ENCODE measurements around the gene AK5.

AK5 gene

DNA sequence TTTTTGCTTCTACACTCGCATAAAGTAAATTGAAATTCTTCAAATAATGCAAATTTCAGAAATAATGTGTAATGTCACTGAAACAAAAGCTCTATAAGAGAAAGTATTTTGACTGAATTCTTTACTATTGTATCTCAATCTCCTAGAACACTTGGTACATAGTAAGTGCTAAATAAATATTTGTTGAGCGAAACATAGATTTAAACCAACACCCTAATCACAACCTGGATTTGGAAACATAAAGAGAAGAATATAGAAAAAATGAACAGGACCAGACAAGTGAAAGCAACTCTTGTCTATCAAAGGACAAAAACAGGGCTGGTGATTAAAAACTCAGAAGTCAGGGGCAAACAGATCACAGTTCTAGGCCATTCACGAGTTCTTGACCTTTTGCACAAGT lies 74.3 kb downstream of the AK5 start:
- TF ChIP-seq, protein P1, sequence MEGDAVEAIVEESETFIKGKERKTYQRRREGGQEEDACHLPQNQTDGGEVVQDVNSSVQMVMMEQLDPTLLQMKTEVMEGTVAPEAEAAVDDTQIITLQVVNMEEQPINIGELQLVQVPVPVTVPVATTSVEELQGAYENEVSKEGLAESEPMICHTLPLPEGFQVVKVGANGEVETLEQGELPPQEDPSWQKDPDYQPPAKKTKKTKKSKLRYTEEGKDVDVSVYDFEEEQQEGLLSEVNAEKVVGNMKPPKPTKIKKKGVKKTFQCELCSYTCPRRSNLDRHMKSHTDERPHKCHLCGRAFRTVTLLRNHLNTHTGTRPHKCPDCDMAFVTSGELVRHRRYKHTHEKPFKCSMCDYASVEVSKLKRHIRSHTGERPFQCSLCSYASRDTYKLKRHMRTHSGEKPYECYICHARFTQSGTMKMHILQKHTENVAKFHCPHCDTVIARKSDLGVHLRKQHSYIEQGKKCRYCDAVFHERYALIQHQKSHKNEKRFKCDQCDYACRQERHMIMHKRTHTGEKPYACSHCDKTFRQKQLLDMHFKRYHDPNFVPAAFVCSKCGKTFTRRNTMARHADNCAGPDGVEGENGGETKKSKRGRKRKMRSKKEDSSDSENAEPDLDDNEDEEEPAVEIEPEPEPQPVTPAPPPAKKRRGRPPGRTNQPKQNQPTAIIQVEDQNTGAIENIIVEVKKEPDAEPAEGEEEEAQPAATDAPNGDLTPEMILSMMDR (IDR thresholded peaks at IDR 0.05; ENCODE audit: low read depth, low read length, poor library complexity, severe bottlenecking), result no peak
- no peak for TF ChIP-seq EZH2phosphoT487 (IDR thresholded peaks at IDR 0.05; ENCODE audit: borderline replicate concordance, low read length)
- H3K9me3 ChIP-seq (ENCODE audit: control insufficient read depth, insufficient read depth, low read length), result no peaks in the 10 kb centered on the region
- H3F3A ChIP-seq (ENCODE audit: control insufficient read depth, insufficient read depth), result no peaks in the 10 kb centered on the region
- no peaks in the 10 kb centered on the region for H3K9me2 ChIP-seq (replicated peaks; ENCODE audit: control insufficient read depth, low read length)
- H3K4me3 ChIP-seq (ENCODE audit: low read length), result no peak overlapping the region
- H3K27ac ChIP-seq (ENCODE audit: low read depth, low read length), result no peak overlapping the region
- H3K27me3 ChIP-seq (ENCODE audit: control insufficient read depth, low read length), result 0 out of 2 replicates have a peak, but pooled peaks cover 2% of the 10 kb centered on the region
- H4K20me1 ChIP-seq (ENCODE audit: control insufficient read depth, insufficient read depth, low read depth, low read length), result no peaks in the 10 kb centered on the region
- H3K79me2 ChIP-seq (ENCODE audit: control insufficient read depth, low read length), result no peaks in the 10 kb centered on the region
- H3K4me1 ChIP-seq (ENCODE audit: control insufficient read depth, low read length), result no peaks in the 10 kb centered on the region
- no peaks in the 10 kb centered on the region for H3K36me3 ChIP-seq (ENCODE audit: control insufficient read depth, low read length)
- H3K4me2 ChIP-seq (ENCODE audit: low read length), result no peak overlapping the region

DNA sequence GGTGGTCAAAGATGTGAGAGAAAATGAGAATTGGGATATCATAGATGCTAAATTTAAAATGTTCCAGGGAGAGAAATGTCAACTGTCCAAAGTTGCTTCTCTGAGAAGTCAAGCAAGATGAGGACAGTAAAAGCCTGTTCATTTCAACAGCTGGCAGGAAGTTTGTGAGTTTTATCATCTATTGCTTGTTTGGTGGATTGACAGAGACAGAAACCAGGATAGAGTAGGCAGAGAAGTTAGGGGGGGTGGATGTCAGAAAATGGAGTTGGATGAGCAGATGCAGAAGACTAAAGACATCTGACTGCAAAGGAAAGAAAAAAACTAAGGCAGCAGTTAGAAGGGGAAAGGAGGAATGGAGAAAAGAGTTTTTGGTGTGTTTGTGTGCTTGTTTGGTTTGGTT lies 78.4 kb downstream of the AK5 start:
- Histone ChIP-seq H3K4me3 (ENCODE audit: low read length) (no peak overlapping the region), H3K27ac (ENCODE audit: low read depth, low read length) (no peak overlapping the region), H3K36me3 (ENCODE audit: control insufficient read depth, low read length) (no peaks in the 10 kb centered on the region), H3F3A (ENCODE audit: control insufficient read depth, insufficient read depth) (no peaks in the 10 kb centered on the region), H3K9me3 (ENCODE audit: control insufficient read depth, insufficient read depth, low read length) (no peaks in the 10 kb centered on the region), H4K20me1 (ENCODE audit: control insufficient read depth, insufficient read depth, low read depth, low read length) (no peaks in the 10 kb centered on the region), H3K4me1 (ENCODE audit: control insufficient read depth, low read length) (no peaks in the 10 kb centered on the region), H3K9me2 (replicated peaks; ENCODE audit: control insufficient read depth, low read length) (no peaks in the 10 kb centered on the region), H3K79me2 (ENCODE audit: control insufficient read depth, low read length) (no peaks in the 10 kb centered on the region), H3K27me3 (ENCODE audit: control insufficient read depth, low read length) (0 out of 2 replicates have a peak, but pooled peaks cover 2% of the 10 kb centered on the region), H3K4me2 (ENCODE audit: low read length) (no peak overlapping the region)
- TF ChIP-seq, protein P1 (IDR thresholded peaks at IDR 0.05; ENCODE audit: low read depth, low read length, poor library complexity, severe bottlenecking), result no peak
- no peak for TF ChIP-seq EZH2phosphoT487 (IDR thresholded peaks at IDR 0.05; ENCODE audit: borderline replicate concordance, low read length)

DNA sequence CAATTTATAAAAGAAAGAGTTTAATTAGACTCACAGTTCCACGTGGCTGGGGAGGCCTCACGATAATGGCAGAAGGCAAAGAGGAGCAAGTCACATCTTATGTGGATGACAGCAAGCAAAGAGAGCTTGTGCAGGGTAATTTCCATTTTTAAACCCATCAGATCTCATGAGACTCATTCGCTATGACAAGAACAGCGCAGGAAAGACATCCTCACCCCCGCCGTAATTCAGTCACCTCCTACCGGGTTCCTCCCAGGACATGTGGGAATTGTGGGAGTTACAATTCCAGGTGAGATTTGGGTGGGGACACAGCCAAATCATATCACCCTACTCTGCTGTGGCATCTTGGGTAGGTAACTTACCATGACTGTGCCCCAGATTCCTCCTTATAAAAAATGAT lies 79.8 kb downstream of the AK5 start:
- Histone ChIP-seq H3K36me3 (ENCODE audit: control insufficient read depth, low read length) (no peaks in the 10 kb centered on the region), H3K4me3 (ENCODE audit: low read length) (no peak overlapping the region), H3K9me2 (replicated peaks; ENCODE audit: control insufficient read depth, low read length) (no peaks in the 10 kb centered on the region), H3K4me1 (ENCODE audit: control insufficient read depth, low read length) (no peaks in the 10 kb centered on the region), H3K79me2 (ENCODE audit: control insufficient read depth, low read length) (no peaks in the 10 kb centered on the region), H3K4me2 (ENCODE audit: low read length) (no peak overlapping the region), H4K20me1 (ENCODE audit: control insufficient read depth, insufficient read depth, low read depth, low read length) (no peaks in the 10 kb centered on the region), H3K9me3 (ENCODE audit: control insufficient read depth, insufficient read depth, low read length) (no peaks in the 10 kb centered on the region), H3F3A (ENCODE audit: control insufficient read depth, insufficient read depth) (no peaks in the 10 kb centered on the region), H3K27ac (ENCODE audit: low read depth, low read length) (no peak overlapping the region), H3K27me3 (ENCODE audit: control insufficient read depth, low read length) (no peaks in the 10 kb centered on the region)
- TF ChIP-seq EZH2phosphoT487 (IDR thresholded peaks at IDR 0.05; ENCODE audit: borderline replicate concordance, low read length), result no peak
- TF ChIP-seq, protein P1 (IDR thresholded peaks at IDR 0.05; ENCODE audit: low read depth, low read length, poor library complexity, severe bottlenecking), result no peak

DNA sequence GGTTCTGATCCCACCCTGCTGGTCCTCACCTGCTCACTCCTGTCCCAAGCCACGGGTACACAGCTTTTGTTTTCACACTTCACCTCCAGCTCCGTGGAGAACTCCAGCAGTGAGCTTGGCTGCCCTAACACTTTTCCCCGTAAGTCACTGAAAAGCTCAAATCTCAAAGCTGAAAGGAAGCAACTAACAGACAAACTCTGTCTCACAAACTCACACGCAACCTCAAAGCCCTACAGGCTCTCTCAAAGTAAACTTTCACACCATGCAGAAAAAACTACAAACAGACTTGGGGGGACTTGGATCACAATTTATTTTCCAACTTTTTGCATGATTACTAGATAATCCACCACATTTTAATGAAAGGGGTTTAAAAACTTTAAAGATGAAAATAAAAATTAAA lies 88.3 kb downstream of the AK5 start:
- no peaks in the 10 kb centered on the region for H4K20me1 ChIP-seq (ENCODE audit: control insufficient read depth, insufficient read depth, low read depth, low read length)
- no peaks in the 10 kb centered on the region for H3K36me3 ChIP-seq (ENCODE audit: control insufficient read depth, low read length)
- no peaks in the 10 kb centered on the region for H3K27me3 ChIP-seq (ENCODE audit: control insufficient read depth, low read length)
- no peaks in the 10 kb centered on the region for H3K4me1 ChIP-seq (ENCODE audit: control insufficient read depth, low read length)
- no peak for TF ChIP-seq EZH2phosphoT487 (IDR thresholded peaks at IDR 0.05; ENCODE audit: borderline replicate concordance, low read length)
- H3K9me3 ChIP-seq (ENCODE audit: control insufficient read depth, insufficient read depth, low read length), result no peaks in the 10 kb centered on the region
- no peak overlapping the region for H3K4me2 ChIP-seq (ENCODE audit: low read length)
- H3F3A ChIP-seq (ENCODE audit: control insufficient read depth, insufficient read depth), result no peaks in the 10 kb centered on the region
- H3K79me2 ChIP-seq (ENCODE audit: control insufficient read depth, low read length), result no peaks in the 10 kb centered on the region
- H3K9me2 ChIP-seq (replicated peaks; ENCODE audit: control insufficient read depth, low read length), result no peaks in the 10 kb centered on the region
- H3K27ac ChIP-seq (ENCODE audit: low read depth, low read length), result no peak overlapping the region
- H3K4me3 ChIP-seq (ENCODE audit: low read length), result no peak overlapping the region
